SJCRH30 (cell line): ENCODE results near the gene SPDYE9. TPM values are rescaled to one million over a fixed set of nuclear protein-coding genes. Genes with fewer than 3 reads are reported as not detected.
"Not testable (repeated sequence)": the region's sequence is repeated elsewhere in the genome, so short reads cannot be mapped to it uniquely, and the experiment has no call there.

ENCODE experiments used
- DNase-seq, 2 experiments: peaks; one replicate each; pipeline ENCODE4 v3.0.0-alpha.2; 2015 to 2020
- H3K27ac ChIP-seq: fragments of 250-450 bp; sonication (Bioruptor Pico); 2 replicates; pipeline ENCODE4 v1.5.1; 2020; ENCODE audit warnings: mild to moderate bottlenecking, moderate library complexity
- H3K27me3 ChIP-seq: fragments of 250-450 bp; sonication (Bioruptor Pico); 2 replicates; pipeline ENCODE4 v1.5.1; 2020; ENCODE audit warnings: mild to moderate bottlenecking, moderate library complexity
- H3K36me3 ChIP-seq: fragments of 250-450 bp; sonication (Bioruptor Pico); 2 replicates; pipeline ENCODE4 v1.5.1; 2020; ENCODE audit warnings: mild to moderate bottlenecking, moderate library complexity
- H3K4me1 ChIP-seq: fragments of 250-450 bp; sonication (Bioruptor Pico); 2 replicates; pipeline ENCODE4 v1.5.1; 2020; ENCODE audit warnings: mild to moderate bottlenecking, moderate library complexity
- H3K4me3 ChIP-seq: fragments of 250-450 bp; sonication (Bioruptor Pico); 2 replicates; pipeline ENCODE4 v1.5.1; 2020; ENCODE audit warnings: mild to moderate bottlenecking, moderate library complexity
- H3K9me3 ChIP-seq: fragments of 250-450 bp; sonication (Bioruptor Pico); replicated peaks from 2 replicates; pipeline ENCODE4 v1.5.1; 2020; ENCODE audit warnings: mild to moderate bottlenecking, moderate library complexity
- total RNA-seq: library from RNA; depleted of rRNA; stranded (reverse); fragments of >200 nt; shearing (Covaris generic); gene quantifications from 2 replicates; pipeline ENCODE4 v1.2.3, GENCODE V29; 2014; rRNA removed

The SPDYE9 gene, protein sequence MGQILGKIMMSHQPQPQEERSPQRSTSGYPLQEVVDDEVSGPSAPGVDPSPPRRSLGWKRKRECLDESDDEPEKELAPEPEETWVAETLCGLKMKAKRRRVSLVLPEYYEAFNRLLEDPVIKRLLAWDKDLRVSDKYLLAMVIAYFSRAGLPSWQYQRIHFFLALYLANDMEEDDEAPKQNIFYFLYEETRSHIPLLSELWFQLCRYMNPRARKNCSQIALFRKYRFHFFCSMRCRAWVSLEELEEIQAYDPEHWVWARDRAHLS
- total RNA-seq, result not detected in 2 replicates

DNA sequence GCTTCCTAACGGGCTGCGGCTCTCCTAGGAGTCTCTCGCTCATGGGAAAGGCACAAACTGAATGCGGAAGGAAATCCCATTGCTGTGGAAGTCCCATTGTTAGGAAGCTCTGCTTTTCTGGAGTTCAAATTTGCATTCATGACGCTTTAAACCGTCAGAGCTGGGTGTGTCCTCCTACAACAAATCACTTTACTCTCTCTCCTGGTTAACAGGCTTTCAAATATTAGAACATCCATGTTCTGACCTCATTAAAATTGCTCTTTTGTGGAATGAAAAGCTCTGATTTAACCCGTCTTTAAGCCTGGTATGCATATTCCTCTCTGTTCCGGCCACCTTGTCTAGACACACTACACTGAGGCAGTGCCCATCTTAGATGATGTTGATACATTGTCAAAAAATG lies at the start of gene SPDYE9:
Gene SPDYE9, minus strand, starts transcription at position 101 of the 400 bp plus-strand sequence. CDS start 1,800 bp downstream, outside the sequence.
- H3K4me1 ChIP-seq, H3K4me3 ChIP-seq, H3K27ac ChIP-seq, H3K9me3 ChIP-seq, DNase-seq, H3K36me3 ChIP-seq, H3K27me3 ChIP-seq: not testable (repeated sequence)

DNA sequence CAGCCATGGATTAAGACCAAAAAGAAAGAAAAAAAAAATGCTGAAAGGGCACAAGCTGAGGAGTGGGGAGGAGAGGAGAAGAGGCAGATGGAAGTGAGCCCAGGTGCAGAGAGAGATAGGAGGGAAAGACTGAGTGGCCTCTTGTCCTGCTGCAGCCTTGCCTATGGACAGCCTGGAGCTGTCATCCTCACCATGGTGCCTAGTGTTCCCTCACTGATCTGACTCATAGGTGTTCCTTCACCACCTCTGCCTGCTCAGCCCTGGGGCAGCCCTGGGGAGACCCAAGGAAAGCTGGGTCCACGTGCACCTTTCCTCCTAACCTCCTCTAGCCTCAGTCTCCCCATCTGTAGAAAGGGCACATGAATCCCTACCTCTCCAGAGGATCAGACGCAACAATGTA lies 49.0 kb upstream of the SPDYE9 start:
- H3K36me3 ChIP-seq, DNase-seq, H3K27ac ChIP-seq, H3K9me3 ChIP-seq, H3K4me1 ChIP-seq, H3K4me3 ChIP-seq, H3K27me3 ChIP-seq: not testable (repeated sequence)

- not testable (repeated sequence) for H3K36me3 ChIP-seq, H3K4me3 ChIP-seq, H3K27me3 ChIP-seq, H3K9me3 ChIP-seq, DNase-seq, H3K4me1 ChIP-seq, H3K27ac ChIP-seq
Measured at GRCh38 chr7:73132651-73133217, 46.9 kb upstream of the SPDYE9 start.

GRCh38 chr7:73130612-73131011 lies 44.8 kb upstream of the SPDYE9 start:
- H3K4me1 ChIP-seq, H3K36me3 ChIP-seq, H3K4me3 ChIP-seq, H3K27ac ChIP-seq, H3K9me3 ChIP-seq, H3K27me3 ChIP-seq, DNase-seq: not testable (repeated sequence)

DNA sequence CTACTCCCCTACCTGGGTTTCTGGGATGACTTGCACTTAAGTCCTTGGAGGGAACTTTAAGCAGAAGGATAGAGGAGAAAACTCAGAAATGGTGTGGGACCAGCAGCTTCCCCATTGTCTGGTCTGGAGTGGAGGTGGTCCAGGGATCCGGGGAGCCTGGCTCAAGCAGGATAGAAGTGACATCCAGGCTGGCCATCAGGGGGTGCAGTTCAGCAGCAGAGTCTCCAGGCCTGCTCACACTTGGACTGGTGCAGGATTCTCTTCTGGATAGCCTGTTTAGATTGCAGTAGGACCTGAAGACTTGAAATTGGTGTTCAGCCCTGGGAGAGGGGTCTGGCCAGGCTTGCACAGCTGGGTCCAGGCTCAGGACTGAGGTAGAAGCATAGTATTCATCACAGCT lies 38.3 kb upstream of the SPDYE9 start:
- H3K27me3 ChIP-seq, H3K9me3 ChIP-seq, H3K27ac ChIP-seq, DNase-seq, H3K4me1 ChIP-seq, H3K36me3 ChIP-seq, H3K4me3 ChIP-seq: not testable (repeated sequence)

- not testable (repeated sequence) for H3K4me3 ChIP-seq, H3K4me1 ChIP-seq, H3K9me3 ChIP-seq, H3K27ac ChIP-seq, DNase-seq, H3K27me3 ChIP-seq, H3K36me3 ChIP-seq
Measured at GRCh38 chr7:73122778-73123447, 37.1 kb upstream of the SPDYE9 start.

- not testable (repeated sequence) for H3K4me1 ChIP-seq, H3K27me3 ChIP-seq, DNase-seq, H3K9me3 ChIP-seq, H3K27ac ChIP-seq, H3K4me3 ChIP-seq, H3K36me3 ChIP-seq
Measured at GRCh38 chr7:73118155-73118554, 32.3 kb upstream of the SPDYE9 start.

DNA sequence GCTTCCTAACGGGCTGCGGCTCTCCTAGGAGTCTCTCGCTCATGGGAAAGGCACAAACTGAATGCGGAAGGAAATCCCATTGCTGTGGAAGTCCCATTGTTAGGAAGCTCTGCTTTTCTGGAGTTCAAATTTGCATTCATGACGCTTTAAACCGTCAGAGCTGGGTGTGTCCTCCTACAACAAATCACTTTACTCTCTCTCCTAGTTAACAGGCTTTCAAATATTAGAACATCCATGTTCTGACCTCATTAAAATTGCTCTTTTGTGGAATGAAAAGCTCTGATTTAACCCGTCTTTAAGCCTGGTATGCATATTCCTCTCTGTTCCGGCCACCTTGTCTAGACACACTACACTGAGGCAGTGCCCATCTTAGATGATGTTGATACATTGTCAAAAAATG lies 28.0 kb downstream of the SPDYE9 start, which contains the start of gene SPDYE11:
Gene SPDYE11, minus strand, starts transcription at position 101 of the 400 bp plus-strand sequence. CDS start 1,800 bp downstream, outside the sequence.
- H3K36me3 ChIP-seq, DNase-seq, H3K4me3 ChIP-seq, H3K4me1 ChIP-seq, H3K27me3 ChIP-seq, H3K9me3 ChIP-seq, H3K27ac ChIP-seq: not testable (repeated sequence)

DNA sequence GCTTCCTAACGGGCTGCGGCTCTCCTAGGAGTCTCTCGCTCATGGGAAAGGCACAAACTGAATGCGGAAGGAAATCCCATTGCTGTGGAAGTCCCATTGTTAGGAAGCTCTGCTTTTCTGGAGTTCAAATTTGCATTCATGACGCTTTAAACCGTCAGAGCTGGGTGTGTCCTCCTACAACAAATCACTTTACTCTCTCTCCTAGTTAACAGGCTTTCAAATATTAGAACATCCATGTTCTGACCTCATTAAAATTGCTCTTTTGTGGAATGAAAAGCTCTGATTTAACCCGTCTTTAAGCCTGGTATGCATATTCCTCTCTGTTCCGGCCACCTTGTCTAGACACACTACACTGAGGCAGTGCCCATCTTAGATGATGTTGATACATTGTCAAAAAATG lies 56.2 kb downstream of the SPDYE9 start, which contains the start of gene SPDYE8:
Gene SPDYE8, minus strand, starts transcription at position 101 of the 400 bp plus-strand sequence. CDS start 1,800 bp downstream, outside the sequence.
- H3K4me3 ChIP-seq, result not testable (repeated sequence)

More for the DNA sequence above, 56.2 kb downstream of the SPDYE9 start, which contains the start of gene SPDYE8:
- not testable (repeated sequence) for H3K4me1 ChIP-seq, H3K27ac ChIP-seq, DNase-seq, H3K27me3 ChIP-seq, H3K9me3 ChIP-seq, H3K36me3 ChIP-seq

Other genes starting within 250 kb of the SPDYE9 start
- gene POM121, start 160.9 kb downstream of the SPDYE9 start, total RNA-seq, result 19.0 and 19.3 TPM in 2 replicates
- not detected in 2 replicates for gene TRIM74, start 116.6 kb downstream of the SPDYE9 start, total RNA-seq
- not detected in 2 replicates for gene SPDYE8, start 56.3 kb downstream of the SPDYE9 start, total RNA-seq
- gene SPDYE11, start 28.1 kb downstream of the SPDYE9 start, total RNA-seq, result not detected in 2 replicates
- 6.8 and 7.5 TPM in 2 replicates for gene NSUN5, start 222.8 kb upstream of the SPDYE9 start, total RNA-seq
- gene TRIM50, start 242.0 kb upstream of the SPDYE9 start, total RNA-seq, result not detected in 2 replicates
- not detected in 2 replicates for gene FKBP6, start 242.1 kb upstream of the SPDYE9 start, total RNA-seq